ENCODE data around the gene COMMD1. TPM values are rescaled to one million over a fixed set of nuclear protein-coding genes. Genes with fewer than 3 reads are reported as not detected.

COMMD1 gene
- total RNA-seq, 1 experiment from 2014 or later: 24.7 TPM

DNA sequence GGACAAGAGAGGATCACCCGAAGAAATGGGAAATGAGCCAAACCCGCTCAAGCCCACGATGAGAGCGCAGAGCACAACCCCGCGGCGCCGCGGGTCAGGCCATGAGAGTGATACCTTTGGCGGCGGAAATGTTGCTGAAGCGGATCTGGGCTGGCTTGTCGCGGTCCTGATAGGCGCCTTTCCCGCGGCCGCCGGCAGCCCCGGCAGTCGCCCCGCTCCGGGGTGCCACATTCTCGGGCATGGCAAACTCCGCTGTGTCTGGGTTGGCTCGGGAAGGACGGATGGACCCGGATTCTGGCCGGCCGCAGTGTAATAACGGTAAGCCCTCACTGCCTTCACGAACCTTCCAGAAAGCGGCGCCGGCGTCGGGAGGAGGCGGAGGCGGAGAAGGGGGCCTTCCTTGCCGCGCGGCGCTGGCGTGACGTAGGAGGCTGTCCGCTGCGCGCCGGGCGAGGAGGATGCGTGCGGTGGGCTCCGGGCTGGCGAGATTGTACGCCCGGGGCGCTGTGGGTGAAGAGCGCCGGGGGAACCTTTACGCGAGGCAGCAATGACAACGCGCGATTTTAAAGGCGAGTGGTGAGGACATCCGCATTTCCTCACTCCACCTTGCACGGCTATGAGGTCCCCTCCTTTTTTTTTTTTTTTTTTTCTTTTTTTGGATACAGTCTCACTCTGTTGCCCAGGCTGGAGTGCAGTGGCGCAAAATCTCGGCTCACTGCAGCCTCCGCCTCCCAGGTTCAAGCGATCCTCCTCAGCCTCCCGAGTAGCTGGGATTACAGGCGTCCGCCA lies 17.0 kb upstream of the COMMD1 start, which contains the start of gene CCT4 (continued):
- TF ChIP-seq, protein P1, sequence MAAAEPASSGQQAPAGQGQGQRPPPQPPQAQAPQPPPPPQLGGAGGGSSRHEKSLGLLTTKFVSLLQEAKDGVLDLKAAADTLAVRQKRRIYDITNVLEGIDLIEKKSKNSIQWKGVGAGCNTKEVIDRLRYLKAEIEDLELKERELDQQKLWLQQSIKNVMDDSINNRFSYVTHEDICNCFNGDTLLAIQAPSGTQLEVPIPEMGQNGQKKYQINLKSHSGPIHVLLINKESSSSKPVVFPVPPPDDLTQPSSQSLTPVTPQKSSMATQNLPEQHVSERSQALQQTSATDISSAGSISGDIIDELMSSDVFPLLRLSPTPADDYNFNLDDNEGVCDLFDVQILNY (CRISPR knock-in tag; IDR thresholded peaks at IDR 0.05): peak; percentile 90
- TF ChIP-seq SOX15 (CRISPR knock-in tag; IDR thresholded peaks at IDR 0.05) (no peak), USF1 (CRISPR knock-in tag; IDR thresholded peaks at IDR 0.05) (peak; percentile 45; the same call in 1 of the 2 replicates), ZNF219 (CRISPR knock-in tag; IDR thresholded peaks at IDR 0.05; ENCODE audit: borderline replicate concordance) (no peak), MYBL2 (CRISPR knock-in tag; IDR thresholded peaks at IDR 0.05) (peak; percentile 76; the same call in 1 of the 2 replicates), FOXK1 (CRISPR knock-in tag; IDR thresholded peaks at IDR 0.05) (peak; percentile 94), OVOL2 (CRISPR knock-in tag; IDR thresholded peaks at IDR 0.05; ENCODE audit: borderline replicate concordance) (no peak), KAT7 (CRISPR knock-in tag; IDR thresholded peaks at IDR 0.05; ENCODE audit: borderline replicate concordance) (no peak), STAT6 (CRISPR knock-in tag; conservative IDR thresholded peaks at IDR 0.05; ENCODE audit: low read depth) (no peak), FOXJ3 (CRISPR knock-in tag; IDR thresholded peaks at IDR 0.05; ENCODE audit: borderline replicate concordance) (no peak), ZNF281 (CRISPR knock-in tag; IDR thresholded peaks at IDR 0.05) (0 out of 2 replicates have a peak, but pooled peaks have one; percentile 30), ESRRA (CRISPR knock-in tag; IDR thresholded peaks at IDR 0.05; ENCODE audit: borderline replicate concordance) (peak; percentile 66; the same call in 1 of the 2 replicates), TP53 (CRISPR knock-in tag; IDR thresholded peaks at IDR 0.05) (peak; percentile 76; the same call in 1 of the 2 replicates), ZNF263 (CRISPR knock-in tag; IDR thresholded peaks at IDR 0.05; ENCODE audit: low read depth) (no peak; the same call in 1 of the 2 replicates), CREB1 (CRISPR knock-in tag; IDR thresholded peaks at IDR 0.05) (peak; percentile 90; the same call in 1 of the 2 replicates), ZNF532 (CRISPR knock-in tag; IDR thresholded peaks at IDR 0.05; ENCODE audit: borderline replicate concordance) (no peak), ZNF232 (CRISPR knock-in tag; IDR thresholded peaks at IDR 0.05) (0 out of 2 replicates have a peak, but pooled peaks have one; percentile 77), FOXP1 (CRISPR knock-in tag; IDR thresholded peaks at IDR 0.05; ENCODE audit: borderline replicate concordance) (peak; percentile 87; the same call in 1 of the 2 replicates)
- TF ChIP-seq, protein P2, sequence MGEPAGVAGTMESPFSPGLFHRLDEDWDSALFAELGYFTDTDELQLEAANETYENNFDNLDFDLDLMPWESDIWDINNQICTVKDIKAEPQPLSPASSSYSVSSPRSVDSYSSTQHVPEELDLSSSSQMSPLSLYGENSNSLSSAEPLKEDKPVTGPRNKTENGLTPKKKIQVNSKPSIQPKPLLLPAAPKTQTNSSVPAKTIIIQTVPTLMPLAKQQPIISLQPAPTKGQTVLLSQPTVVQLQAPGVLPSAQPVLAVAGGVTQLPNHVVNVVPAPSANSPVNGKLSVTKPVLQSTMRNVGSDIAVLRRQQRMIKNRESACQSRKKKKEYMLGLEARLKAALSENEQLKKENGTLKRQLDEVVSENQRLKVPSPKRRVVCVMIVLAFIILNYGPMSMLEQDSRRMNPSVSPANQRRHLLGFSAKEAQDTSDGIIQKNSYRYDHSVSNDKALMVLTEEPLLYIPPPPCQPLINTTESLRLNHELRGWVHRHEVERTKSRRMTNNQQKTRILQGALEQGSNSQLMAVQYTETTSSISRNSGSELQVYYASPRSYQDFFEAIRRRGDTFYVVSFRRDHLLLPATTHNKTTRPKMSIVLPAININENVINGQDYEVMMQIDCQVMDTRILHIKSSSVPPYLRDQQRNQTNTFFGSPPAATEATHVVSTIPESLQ (CRISPR knock-in tag; IDR thresholded peaks at IDR 0.05): no peak
- TF ChIP-seq, protein P3, sequence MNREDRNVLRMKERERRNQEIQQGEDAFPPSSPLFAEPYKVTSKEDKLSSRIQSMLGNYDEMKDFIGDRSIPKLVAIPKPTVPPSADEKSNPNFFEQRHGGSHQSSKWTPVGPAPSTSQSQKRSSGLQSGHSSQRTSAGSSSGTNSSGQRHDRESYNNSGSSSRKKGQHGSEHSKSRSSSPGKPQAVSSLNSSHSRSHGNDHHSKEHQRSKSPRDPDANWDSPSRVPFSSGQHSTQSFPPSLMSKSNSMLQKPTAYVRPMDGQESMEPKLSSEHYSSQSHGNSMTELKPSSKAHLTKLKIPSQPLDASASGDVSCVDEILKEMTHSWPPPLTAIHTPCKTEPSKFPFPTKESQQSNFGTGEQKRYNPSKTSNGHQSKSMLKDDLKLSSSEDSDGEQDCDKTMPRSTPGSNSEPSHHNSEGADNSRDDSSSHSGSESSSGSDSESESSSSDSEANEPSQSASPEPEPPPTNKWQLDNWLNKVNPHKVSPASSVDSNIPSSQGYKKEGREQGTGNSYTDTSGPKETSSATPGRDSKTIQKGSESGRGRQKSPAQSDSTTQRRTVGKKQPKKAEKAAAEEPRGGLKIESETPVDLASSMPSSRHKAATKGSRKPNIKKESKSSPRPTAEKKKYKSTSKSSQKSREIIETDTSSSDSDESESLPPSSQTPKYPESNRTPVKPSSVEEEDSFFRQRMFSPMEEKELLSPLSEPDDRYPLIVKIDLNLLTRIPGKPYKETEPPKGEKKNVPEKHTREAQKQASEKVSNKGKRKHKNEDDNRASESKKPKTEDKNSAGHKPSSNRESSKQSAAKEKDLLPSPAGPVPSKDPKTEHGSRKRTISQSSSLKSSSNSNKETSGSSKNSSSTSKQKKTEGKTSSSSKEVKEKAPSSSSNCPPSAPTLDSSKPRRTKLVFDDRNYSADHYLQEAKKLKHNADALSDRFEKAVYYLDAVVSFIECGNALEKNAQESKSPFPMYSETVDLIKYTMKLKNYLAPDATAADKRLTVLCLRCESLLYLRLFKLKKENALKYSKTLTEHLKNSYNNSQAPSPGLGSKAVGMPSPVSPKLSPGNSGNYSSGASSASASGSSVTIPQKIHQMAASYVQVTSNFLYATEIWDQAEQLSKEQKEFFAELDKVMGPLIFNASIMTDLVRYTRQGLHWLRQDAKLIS (CRISPR knock-in tag; IDR thresholded peaks at IDR 0.05; ENCODE audit: borderline replicate concordance): no peak

All from WTC11 (cell line).